Duodenal mucosa (tissue), 2 donors: Measurements from ENCODE around the gene RHBDD3.
A peak's percentile ranks its signal among the peaks of the same experiment; 100 is the strongest.
"Not testable (repeated sequence)": the region's sequence is repeated elsewhere in the genome, so short reads cannot be mapped to it uniquely, and the experiment has no call there.

Experiments
- H3K27ac ChIP-seq: one replicate; pipeline ENCODE4 v1.7.0; 2013; ENCODE audit warnings: low read depth, low read length
- H3K27me3 ChIP-seq, 2 donors: one replicate each; pipeline ENCODE4 v1.7.0; 2013; ENCODE audit warnings: low read length in 2 of 2, control low read depth in 1 of 2; ENCODE audit not compliant: insufficient read depth in 2 of 2, control insufficient read depth in 1 of 2
- H3K36me3 ChIP-seq, 2 donors: one replicate each; pipeline ENCODE4 v1.7.0; 2013; ENCODE audit warnings: low read length in 2 of 2, control low read depth in 1 of 2; ENCODE audit not compliant: insufficient read depth in 2 of 2, control insufficient read depth in 1 of 2
- H3K4me1 ChIP-seq, 2 donors: one replicate each; pipeline ENCODE4 v1.7.0; 2013; ENCODE audit warnings: low read length in 2 of 2, control low read depth in 1 of 2; ENCODE audit not compliant: insufficient read depth in 2 of 2, control insufficient read depth in 1 of 2
- H3K4me3 ChIP-seq, 2 donors: one replicate each; pipeline ENCODE4 v1.7.0; 2013; ENCODE audit warnings: low read length in 2 of 2, low read depth in 1 of 2
- H3K9ac ChIP-seq, 2 donors: one replicate each; pipeline ENCODE4 v1.7.0; 2013; ENCODE audit warnings: low read length in 2 of 2, low read depth in 1 of 2
- H3K9me3 ChIP-seq, 2 donors: one replicate each; pipeline ENCODE4 v1.7.0; 2013; ENCODE audit warnings: low read length in 2 of 2, control low read depth in 1 of 2; ENCODE audit not compliant: control insufficient read depth in 1 of 2

RHBDD3 gene

GRCh38 chr22:29226351-29226981 is 41.3 kb downstream of the RHBDD3 start:
- Histone ChIP-seq H3K27ac (no peak overlapping the region), H3K36me3 (no peaks in the 10 kb centered on the region), H3K9ac (no peak overlapping the region), H3K4me3 (no peak overlapping the region), H3K9me3 (no peaks in the 10 kb centered on the region), H3K4me1 (peaks cover 7 to 9% of the 10 kb centered on the region in 2 donors), H3K27me3 (no peaks in the 10 kb centered on the region)

GRCh38 chr22:29225422-29226090 is 42.2 kb downstream of the RHBDD3 start:
- Histone ChIP-seq H3K27ac (peak overlapping the region; percentile 51), H3K36me3 (no peaks in the 10 kb centered on the region), H3K9ac (no peak overlapping the region), H3K27me3 (no peaks in the 10 kb centered on the region), H3K9me3 (no peaks in the 10 kb centered on the region), H3K4me1 (peaks cover 9 to 11% of the 10 kb centered on the region in 2 donors), H3K4me3 (no peak overlapping the region)

GRCh38 chr22:29224859-29225410 is 42.8 kb downstream of the RHBDD3 start:
- Histone ChIP-seq H3K9ac (no peak overlapping the region), H3K27ac (peak overlapping the region; percentile 51)

GRCh38 chr22:29224121-29224858 is 43.5 kb downstream of the RHBDD3 start:
- no peaks in the 10 kb centered on the region for H3K27me3 ChIP-seq
- H3K27ac ChIP-seq: peak overlapping the region; percentile 22
- no peaks in the 10 kb centered on the region for H3K36me3 ChIP-seq
- H3K9me3 ChIP-seq: no peaks in the 10 kb centered on the region
- peaks cover 9 to 16% of the 10 kb centered on the region in 2 donors for H3K4me1 ChIP-seq
- no peak overlapping the region for H3K9ac ChIP-seq
- no peak overlapping the region for H3K4me3 ChIP-seq

More at GRCh38 chr22:29224859-29225410, 42.8 kb downstream of the RHBDD3 start:
- H3K27me3 ChIP-seq: no peaks in the 10 kb centered on the region
- H3K36me3 ChIP-seq: no peaks in the 10 kb centered on the region
- H3K4me1 ChIP-seq: peaks cover 9 to 16% of the 10 kb centered on the region in 2 donors
- H3K9me3 ChIP-seq: no peaks in the 10 kb centered on the region
- H3K4me3 ChIP-seq: no peak overlapping the region

GRCh38 chr22:29219881-29220670 is 47.7 kb downstream of the RHBDD3 start:
- Histone ChIP-seq H3K27ac (no peak overlapping the region), H3K9ac (no peak overlapping the region), H3K9me3 (no peaks in the 10 kb centered on the region), H3K27me3 (no peaks in the 10 kb centered on the region), H3K4me3 (no peak overlapping the region), H3K36me3 (no peaks in the 10 kb centered on the region), H3K4me1 (peaks cover 4 to 15% of the 10 kb centered on the region in 2 donors)

- H3K9me3 ChIP-seq, H3K27ac ChIP-seq, H3K4me3 ChIP-seq, H3K36me3 ChIP-seq, H3K27me3 ChIP-seq, H3K9ac ChIP-seq, H3K4me1 ChIP-seq: not testable (repeated sequence)
Observed at GRCh38 chr22:29219409-29219782, 48.4 kb downstream of the RHBDD3 start.

- no peaks in the 10 kb centered on the region for H3K27me3 ChIP-seq
- H3K36me3 ChIP-seq: no peaks in the 10 kb centered on the region
- peaks cover 0 to 9% of the 10 kb centered on the region in 2 donors for H3K4me1 ChIP-seq
- no peak overlapping the region for H3K27ac ChIP-seq
- no peak overlapping the region for H3K9ac ChIP-seq
- no peaks in the 10 kb centered on the region for H3K9me3 ChIP-seq
- H3K4me3 ChIP-seq: no peak overlapping the region
Observed at GRCh38 chr22:29218758-29219408, 48.9 kb downstream of the RHBDD3 start.

- Histone ChIP-seq H3K4me3 (no peak overlapping the region), H3K27me3 (no peaks in the 10 kb centered on the region), H3K9ac (no peak overlapping the region), H3K36me3 (no peaks in the 10 kb centered on the region), H3K9me3 (no peaks in the 10 kb centered on the region), H3K27ac (no peak overlapping the region), H3K4me1 (peaks cover 0 to 9% of the 10 kb centered on the region in 2 donors)
Observed at GRCh38 chr22:29217827-29218757, 49.7 kb downstream of the RHBDD3 start.
